Measurements from ENCODE around the gene ROPN1L.

DNA sequence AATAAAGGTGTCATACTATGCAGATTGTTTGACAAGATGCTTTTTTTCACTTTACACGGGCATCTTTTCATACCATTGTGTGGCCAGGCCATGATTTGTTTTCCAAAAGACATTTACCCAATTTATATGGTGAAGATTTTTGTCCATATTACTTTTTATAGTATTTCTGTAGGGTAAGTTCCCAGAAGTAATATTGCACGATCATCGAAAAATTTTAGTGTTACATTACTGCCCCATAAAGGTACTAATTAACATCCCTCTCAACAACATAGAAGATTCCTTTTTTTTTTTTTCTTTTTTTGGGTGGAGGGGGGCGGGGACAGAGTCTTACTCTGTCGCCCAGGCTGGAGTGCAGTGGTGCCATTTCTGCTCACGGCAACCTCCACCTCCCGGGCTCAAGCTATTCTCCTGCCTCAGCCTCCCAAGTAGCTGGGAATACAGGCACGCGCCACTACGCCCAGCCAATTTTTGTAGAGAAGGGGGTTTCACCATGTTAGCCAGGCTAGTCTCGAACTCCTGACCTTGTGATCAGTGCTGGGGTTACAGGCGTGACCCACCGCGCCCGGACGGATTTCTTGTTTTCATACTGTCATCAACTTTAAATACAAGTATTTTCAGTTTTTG, 1.2 kb upstream of the ROPN1L start:
- TF ChIP-seq, protein P1, sequence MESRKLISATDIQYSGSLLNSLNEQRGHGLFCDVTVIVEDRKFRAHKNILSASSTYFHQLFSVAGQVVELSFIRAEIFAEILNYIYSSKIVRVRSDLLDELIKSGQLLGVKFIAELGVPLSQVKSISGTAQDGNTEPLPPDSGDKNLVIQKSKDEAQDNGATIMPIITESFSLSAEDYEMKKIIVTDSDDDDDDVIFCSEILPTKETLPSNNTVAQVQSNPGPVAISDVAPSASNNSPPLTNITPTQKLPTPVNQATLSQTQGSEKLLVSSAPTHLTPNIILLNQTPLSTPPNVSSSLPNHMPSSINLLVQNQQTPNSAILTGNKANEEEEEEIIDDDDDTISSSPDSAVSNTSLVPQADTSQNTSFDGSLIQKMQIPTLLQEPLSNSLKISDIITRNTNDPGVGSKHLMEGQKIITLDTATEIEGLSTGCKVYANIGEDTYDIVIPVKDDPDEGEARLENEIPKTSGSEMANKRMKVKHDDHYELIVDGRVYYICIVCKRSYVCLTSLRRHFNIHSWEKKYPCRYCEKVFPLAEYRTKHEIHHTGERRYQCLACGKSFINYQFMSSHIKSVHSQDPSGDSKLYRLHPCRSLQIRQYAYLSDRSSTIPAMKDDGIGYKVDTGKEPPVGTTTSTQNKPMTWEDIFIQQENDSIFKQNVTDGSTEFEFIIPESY (IDR thresholded peaks at IDR 0.05) = no peak
- TF ChIP-seq CTCF (IDR thresholded peaks at IDR 0.05 in 2 of 3, conservative IDR thresholded peaks at IDR 0.05 in 1 of 3; ENCODE audit: control insufficient read depth in 2 of 3, extremely low read depth in 1 of 3, insufficient read depth in 1 of 3, low read depth in 3 of 3, low read length in 3 of 3) (no peak), MTA2 (IDR thresholded peaks at IDR 0.05; ENCODE audit: low read depth) (no peak), POLR2A (IDR thresholded peaks at IDR 0.05; ENCODE audit: low read depth, low read length) (no peak), RB1 (IDR thresholded peaks at IDR 0.05; ENCODE audit: borderline replicate concordance) (no peak), NFXL1 (IDR thresholded peaks at IDR 0.05; ENCODE audit: borderline replicate concordance) (no peak), CHD1 (IDR thresholded peaks at IDR 0.05; ENCODE audit: low read depth, low read length) (no peak), SUZ12 (IDR thresholded peaks at IDR 0.05; ENCODE audit: unreplicated experiment) (no peak), ZZZ3 (IDR thresholded peaks at IDR 0.05; ENCODE audit: control insufficient read depth, insufficient read length, low read depth) (no peak)
- TF ChIP-seq, protein P2, sequence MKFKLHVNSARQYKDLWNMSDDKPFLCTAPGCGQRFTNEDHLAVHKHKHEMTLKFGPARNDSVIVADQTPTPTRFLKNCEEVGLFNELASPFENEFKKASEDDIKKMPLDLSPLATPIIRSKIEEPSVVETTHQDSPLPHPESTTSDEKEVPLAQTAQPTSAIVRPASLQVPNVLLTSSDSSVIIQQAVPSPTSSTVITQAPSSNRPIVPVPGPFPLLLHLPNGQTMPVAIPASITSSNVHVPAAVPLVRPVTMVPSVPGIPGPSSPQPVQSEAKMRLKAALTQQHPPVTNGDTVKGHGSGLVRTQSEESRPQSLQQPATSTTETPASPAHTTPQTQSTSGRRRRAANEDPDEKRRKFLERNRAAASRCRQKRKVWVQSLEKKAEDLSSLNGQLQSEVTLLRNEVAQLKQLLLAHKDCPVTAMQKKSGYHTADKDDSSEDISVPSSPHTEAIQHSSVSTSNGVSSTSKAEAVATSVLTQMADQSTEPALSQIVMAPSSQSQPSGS (IDR thresholded peaks at IDR 0.05; ENCODE audit: low read length) = no peak

All from GM12878 (cell line).